Activated CD8-positive, alpha-beta memory T cell treated with anti-CD3 and anti-CD28 coated beads, Interleukin-2, amount 50 U/mL, for 48 hours (primary cell): ENCODE measurements around the gene HSD11B2.
A peak's percentile ranks its signal among the peaks of the same experiment; 100 is the strongest.
"Not testable (repeated sequence)": the region's sequence is repeated elsewhere in the genome, so short reads cannot be mapped to it uniquely, and the experiment has no call there.

Experiments
- DNase-seq: peaks from one replicate; pipeline ENCODE4 v3.0.0-alpha.2; 2020

HSD11B2 gene

GRCh38 chr16:67397036-67397801 lies 33.7 kb upstream of the HSD11B2 start:
- DNase-seq: no peak

- no peak for DNase-seq
Measured at GRCh38 chr16:67397812-67398545, 32.9 kb upstream of the HSD11B2 start.

GRCh38 chr16:67398546-67399217 lies 32.2 kb upstream of the HSD11B2 start:
- DNase-seq: no peak

GRCh38 chr16:67399218-67399733 lies 31.6 kb upstream of the HSD11B2 start:
- peak; percentile 87 for DNase-seq

GRCh38 chr16:67399749-67400704 lies 30.9 kb upstream of the HSD11B2 start:
- DNase-seq: no peak

GRCh38 chr16:67400901-67401300 lies 30.0 kb upstream of the HSD11B2 start:
- DNase-seq: no peak

- DNase-seq: no peak
Measured at GRCh38 chr16:67403976-67404555, 26.9 kb upstream of the HSD11B2 start.

- DNase-seq: no peak
Measured at GRCh38 chr16:67404740-67405226, 26.1 kb upstream of the HSD11B2 start.

GRCh38 chr16:67405336-67405735 lies 25.6 kb upstream of the HSD11B2 start:
- DNase-seq: no peak

GRCh38 chr16:67406111-67406971 lies 24.6 kb upstream of the HSD11B2 start:
- no peak for DNase-seq

GRCh38 chr16:67407176-67407787 lies 23.6 kb upstream of the HSD11B2 start:
- no peak for DNase-seq

- DNase-seq: no peak
Measured at GRCh38 chr16:67407788-67408452, 23.0 kb upstream of the HSD11B2 start.

GRCh38 chr16:67409631-67410030 lies 21.3 kb upstream of the HSD11B2 start:
- DNase-seq: no peak

GRCh38 chr16:67411339-67411738 lies 19.6 kb upstream of the HSD11B2 start:
- no peak for DNase-seq

GRCh38 chr16:67412294-67412693 lies 18.6 kb upstream of the HSD11B2 start:
- DNase-seq: no peak

- DNase-seq: no peak
Measured at GRCh38 chr16:67413978-67414911, 16.7 kb upstream of the HSD11B2 start.

GRCh38 chr16:67415421-67415820 lies 15.5 kb upstream of the HSD11B2 start:
- not testable (repeated sequence) for DNase-seq
